Measurements from ENCODE around the gene TUT4. TPM values are rescaled to one million over a fixed set of nuclear protein-coding genes. Genes with fewer than 3 reads are reported as not detected.

The TUT4 gene
- 53.7 and 56.4 TPM in 2 replicates for total RNA-seq
- long read RNA-seq, partial matches to known transcripts = 57 of 74 reads
- long read RNA-seq, other reads (novel, unspliced or antisense) = 16 of 74 reads

GRCh38 chr1:52552505-52553361 lies at the start of gene TUT4:
Gene TUT4, minus strand, starts transcription at chr1:52553092. Its CDS starts 26,812 bp downstream, at chr1:52526280.
- Mint-ChIP-seq H3K9me3 (ENCODE audit: unreplicated experiment) (no peaks in the 10 kb centered on the region), H3K36me3 (ENCODE audit: unreplicated experiment) (no peaks in the 10 kb centered on the region), H3K27ac (ENCODE audit: unreplicated experiment) (peak within 1 kb of the TSS; percentile 87), H3K27me3 (ENCODE audit: unreplicated experiment) (no peaks in the 10 kb centered on the region), H3K4me3 (ENCODE audit: unreplicated experiment) (no peak within 1 kb of the TSS), H3K4me1 (ENCODE audit: unreplicated experiment) (peaks cover 15% of the 10 kb centered on the region)
- no peak for TF ChIP-seq CTCF (IDR thresholded peaks at IDR 0.05)
- peak; percentile 93 for DNase-seq (ENCODE audit: extremely low spot score, unreplicated experiment)

- no peak for TF ChIP-seq CTCF (IDR thresholded peaks at IDR 0.05)
- Mint-ChIP-seq H3K36me3 (ENCODE audit: unreplicated experiment) (peaks cover 7% of the 10 kb centered on the region), H3K27me3 (ENCODE audit: unreplicated experiment) (no peaks in the 10 kb centered on the region), H3K9me3 (ENCODE audit: unreplicated experiment) (no peaks in the 10 kb centered on the region), H3K4me1 (ENCODE audit: unreplicated experiment) (peaks cover 18% of the 10 kb centered on the region), H3K4me3 (ENCODE audit: unreplicated experiment) (peak within 1 kb of the TSS; percentile 74), H3K27ac (ENCODE audit: unreplicated experiment) (peak within 1 kb of the TSS; percentile 82)
- DNase-seq (ENCODE audit: extremely low spot score, unreplicated experiment) = no peak
Observed at GRCh38 chr1:52601991-52602855, 49.3 kb upstream of the TUT4 start, which contains the start of gene GPX7. Gene GPX7, plus strand, starts transcription at chr1:52602371. Its CDS starts 39 bp downstream, at chr1:52602410.

- DNase-seq (ENCODE audit: extremely low spot score, unreplicated experiment) = no peak
- H3K27ac Mint-ChIP-seq (ENCODE audit: unreplicated experiment) = peak overlapping the region; percentile 73
- TF ChIP-seq CTCF (IDR thresholded peaks at IDR 0.05) = no peak
- no peaks in the 10 kb centered on the region for H3K9me3 Mint-ChIP-seq (ENCODE audit: unreplicated experiment)
- peaks cover 5% of the 10 kb centered on the region for H3K36me3 Mint-ChIP-seq (ENCODE audit: unreplicated experiment)
- H3K4me3 Mint-ChIP-seq (ENCODE audit: unreplicated experiment) = peak overlapping the region; percentile 74
- H3K27me3 Mint-ChIP-seq (ENCODE audit: unreplicated experiment) = peaks cover 2% of the 10 kb centered on the region
- peaks cover 18% of the 10 kb centered on the region for H3K4me1 Mint-ChIP-seq (ENCODE audit: unreplicated experiment)
Observed at GRCh38 chr1:52601519-52601918, 48.6 kb upstream of the TUT4 start.

- H3K27ac Mint-ChIP-seq (ENCODE audit: unreplicated experiment) = peak overlapping the region; percentile 41
- peaks cover 3% of the 10 kb centered on the region for H3K36me3 Mint-ChIP-seq (ENCODE audit: unreplicated experiment)
- no peak for TF ChIP-seq CTCF (IDR thresholded peaks at IDR 0.05)
- H3K27me3 Mint-ChIP-seq (ENCODE audit: unreplicated experiment) = peaks cover 5% of the 10 kb centered on the region
- H3K4me1 Mint-ChIP-seq (ENCODE audit: unreplicated experiment) = peaks cover 18% of the 10 kb centered on the region
- H3K4me3 Mint-ChIP-seq (ENCODE audit: unreplicated experiment) = no peak overlapping the region
- no peaks in the 10 kb centered on the region for H3K9me3 Mint-ChIP-seq (ENCODE audit: unreplicated experiment)
- no peak for DNase-seq (ENCODE audit: extremely low spot score, unreplicated experiment)
Observed at GRCh38 chr1:52600533-52601179, 47.8 kb upstream of the TUT4 start.
